H1 (cell line): ENCODE data around the gene VSIG10L. TPM values are rescaled to one million over a fixed set of nuclear protein-coding genes. Genes with fewer than 3 reads are reported as not detected.

Source experiments
- BRCA1 ChIP-seq: IDR thresholded peaks from 2 replicates; pipeline ENCODE4 v1.6.1; 2012; ENCODE audit warnings: low read depth, low read length, improper control_type of control experiment
- KDM4A ChIP-seq: IDR thresholded peaks from one replicate; pipeline ENCODE4 v1.7.1; 2012; ENCODE audit warnings: low read depth, mild to moderate bottlenecking, moderate library complexity, low read length, inconsistent platforms; ENCODE audit not compliant: severe bottlenecking
- KDM5A ChIP-seq: fragments of 200-600 bp; IDR thresholded peaks from 2 replicates; pipeline ENCODE4 v1.7.1; 2012; ENCODE audit warnings: mild to moderate bottlenecking, low read length, inconsistent platforms, mixed read lengths
- MAFK ChIP-seq: IDR thresholded peaks from 2 replicates; pipeline ENCODE4 v1.6.1; 2012; ENCODE audit warnings: low read depth, mild to moderate bottlenecking, improper control_type of control experiment, low read length
- NANOG ChIP-seq: IDR thresholded peaks from 2 replicates; pipeline ENCODE4 v1.6.1; 2011; ENCODE audit warnings: low read length, low read depth, mild to moderate bottlenecking, inconsistent platforms; ENCODE audit not compliant: insufficient read depth, poor library complexity, severe bottlenecking
- NRF1 ChIP-seq: IDR thresholded peaks from 2 replicates; pipeline ENCODE4 v1.6.1; 2011; ENCODE audit warnings: mild to moderate bottlenecking, low read depth, low read length, improper control_type of control experiment
- POLR2A ChIP-seq, 2 experiments: IDR thresholded peaks; 1 replicate in 1 of 2; 2 replicates in 1 of 2; pipeline ENCODE4 v1.6.1; 2011; ENCODE audit warnings: low read depth in 2 of 2, low read length in 2 of 2, mild to moderate bottlenecking in 2 of 2; ENCODE audit errors: control extremely low read depth in 1 of 2
- polyA plus RNA-seq, 7 experiments: library from polyadenylated mRNA; depleted of rRNA in 3 of 7; stranded (reverse) in 5 of 7; unstranded in 2 of 7; fragments of >200 nt in 5 of 7; fragments of 200-250 nt in 2 of 7; gene quantifications; 1 replicate in 5 of 7; 2 replicates in 1 of 7; 4 replicates in 1 of 7; pipeline versions ENCODE4 v1.2.1 to v1.2.3, GENCODE V29; 2011 to 2013; ENCODE audit warnings: missing spikeins in 2 of 7, mixed read lengths in 2 of 7
- total RNA-seq: library from RNA; stranded (reverse); fragmentation: NEBNext Ultra II Directional; extraction: Animal tissue kit (Norgen Biotek cat#: 25700); gene quantifications from 2 replicates; pipeline ENCODE4 v1.2.1, GENCODE V29; 2021

VSIG10L gene
- total and polyA plus RNA-seq, 2 of the 8 experiments (the other 6 are each of a cell fraction or from before 2014, with no cell fraction given), result 10.3 to 10.4 TPM

GRCh38 chr19:51366389-51367254 lies 24.7 kb upstream of the VSIG10L start (continued):
- no peak for TF ChIP-seq NANOG
- no peak for TF ChIP-seq KDM5A
- TF ChIP-seq KDM4A, result peak; percentile 17
- TF ChIP-seq BRCA1, result no peak
- TF ChIP-seq NRF1, result peak; percentile 55
- peak in 1 of 2 experiments; percentile 90; a peak in 2 of 3 replicates for TF ChIP-seq POLR2A (IDR thresholded peaks at IDR 0.05; ENCODE audit: control extremely low read depth in 1 of 2, low read depth in 2 of 2, low read length in 2 of 2)
- no peak for TF ChIP-seq MAFK
